HG03342 (cell line): ENCODE measurements around the gene HELB.
A peak's percentile ranks its signal among the peaks of the same experiment; 100 is the strongest.

Experiments
- ATAC-seq: cut with Tn5 transposase; IDR thresholded peaks from one replicate; pipeline ENCODE4 v1.9.1; 2021; ENCODE audit warnings: mild to moderate bottlenecking, moderate library complexity; ENCODE audit not compliant: unreplicated experiment

HELB gene

GRCh38 chr12:66302827-66303169 lies 505 bp downstream of the HELB start:
- ATAC-seq: no peak

- ATAC-seq: peak; percentile 46
Measured at GRCh38 chr12:66303316-66303804, 1.1 kb downstream of the HELB start.

- ATAC-seq: no peak
Measured at GRCh38 chr12:66304296-66304900, 2.1 kb downstream of the HELB start.

- no peak for ATAC-seq
Measured at GRCh38 chr12:66309606-66310005, 7.3 kb downstream of the HELB start.

GRCh38 chr12:66312189-66312588 lies 9.9 kb downstream of the HELB start:
- ATAC-seq: no peak

- ATAC-seq: no peak
Measured at GRCh38 chr12:66314278-66314677, 12.0 kb downstream of the HELB start.

GRCh38 chr12:66319266-66319954 lies 17.1 kb downstream of the HELB start:
- no peak for ATAC-seq

GRCh38 chr12:66320996-66321395 lies 18.7 kb downstream of the HELB start:
- ATAC-seq: no peak

GRCh38 chr12:66321435-66321834 lies 19.1 kb downstream of the HELB start:
- ATAC-seq: no peak

GRCh38 chr12:66323017-66323416 lies 20.7 kb downstream of the HELB start:
- no peak for ATAC-seq

- ATAC-seq: no peak
Measured at GRCh38 chr12:66329941-66330340, 27.6 kb downstream of the HELB start.

- no peak for ATAC-seq
Measured at GRCh38 chr12:66331016-66331415, 28.7 kb downstream of the HELB start.

GRCh38 chr12:66331814-66332213 lies 29.5 kb downstream of the HELB start:
- ATAC-seq: no peak

GRCh38 chr12:66335746-66336145 lies 33.5 kb downstream of the HELB start:
- ATAC-seq: no peak

- no peak for ATAC-seq
Measured at GRCh38 chr12:66337381-66338010, 35.2 kb downstream of the HELB start.

- ATAC-seq: no peak
Measured at GRCh38 chr12:66340131-66340530, 37.8 kb downstream of the HELB start.

GRCh38 chr12:66341126-66341525 lies 38.8 kb downstream of the HELB start:
- no peak for ATAC-seq

- ATAC-seq: no peak
Measured at GRCh38 chr12:66345212-66345611, 42.9 kb downstream of the HELB start.

- no peak for ATAC-seq
Measured at GRCh38 chr12:66345956-66346355, 43.7 kb downstream of the HELB start.

- no peak for ATAC-seq
Measured at GRCh38 chr12:66351301-66351700, 49.0 kb downstream of the HELB start.

- no peak for ATAC-seq
Measured at GRCh38 chr12:66352197-66352596, 49.9 kb downstream of the HELB start.

GRCh38 chr12:66352899-66353298 lies 50.6 kb downstream of the HELB start:
- no peak for ATAC-seq
